GM12892 (cell line): ENCODE results near the gene IPO5.
"Not testable (repeated sequence)": the region's sequence is repeated elsewhere in the genome, so short reads cannot be mapped to it uniquely, and the experiment has no call there.

Experiments used
- DNase-seq: peaks from one replicate; pipeline ENCODE4 v3.0.0; 2011; ENCODE audit not compliant: insufficient read length
- FAIRE-seq: peaks from 2 replicates; lab custom pipeline; 2011; peaks lifted over from hg19 to GRCh38; lab: Jason Lieb, UNC
- POLR2A ChIP-seq: IDR thresholded peaks from 2 replicates; pipeline ENCODE4 v1.6.1; 2011; ENCODE audit warnings: low read depth, low read length, control low read depth
- POLR2AphosphoS5 ChIP-seq: IDR thresholded peaks from 2 replicates; pipeline ENCODE4 v1.6.1; 2011; ENCODE audit warnings: low read depth, low read length, control low read depth
- TAF1 ChIP-seq: IDR thresholded peaks from 2 replicates; pipeline ENCODE4 v1.6.1; 2011; ENCODE audit warnings: low read depth, mild to moderate bottlenecking, control low read depth, low read length, borderline replicate concordance

IPO5 gene

GRCh38 chr13:97933776-97934175, 19.7 kb upstream of the IPO5 start:
- TF ChIP-seq TAF1 (no peak), POLR2A (no peak), POLR2AphosphoS5 (no peak)
- FAIRE-seq, result no peak
- DNase-seq, result no peak

DNA sequence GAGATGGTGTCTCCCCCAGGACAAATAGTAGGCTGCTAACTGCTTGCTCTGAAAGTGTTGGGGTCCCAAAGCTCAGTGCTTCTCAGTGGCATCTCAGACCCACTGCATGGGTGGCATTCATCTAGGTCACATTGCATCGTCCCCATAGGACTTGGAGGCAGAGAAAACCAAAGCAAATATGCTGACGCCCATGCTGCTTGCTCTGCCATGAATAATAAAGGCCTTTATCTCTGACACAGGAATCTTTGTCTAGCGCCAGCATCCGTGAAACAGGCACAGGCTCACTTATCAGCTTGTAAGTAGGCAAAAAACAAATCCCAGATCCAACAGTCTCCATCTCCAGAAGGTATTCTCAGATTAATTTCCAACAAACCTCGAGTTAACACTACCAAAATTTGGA, 18.9 kb upstream of the IPO5 start:
- FAIRE-seq (no peak), DNase-seq (no peak)
- TF ChIP-seq POLR2A (no peak), POLR2AphosphoS5 (no peak), TAF1 (no peak)

- DNase-seq (no peak), FAIRE-seq (no peak)
- TF ChIP-seq TAF1 (no peak), POLR2A (no peak), POLR2AphosphoS5 (no peak)
These were observed 18.4 kb upstream of the IPO5 start for GRCh38 chr13:97935071-97935470.

GRCh38 chr13:97936036-97936435, 17.4 kb upstream of the IPO5 start:
- no peak for FAIRE-seq
- no peak for DNase-seq
- TF ChIP-seq POLR2A (no peak), POLR2AphosphoS5 (no peak), TAF1 (no peak)

DNA sequence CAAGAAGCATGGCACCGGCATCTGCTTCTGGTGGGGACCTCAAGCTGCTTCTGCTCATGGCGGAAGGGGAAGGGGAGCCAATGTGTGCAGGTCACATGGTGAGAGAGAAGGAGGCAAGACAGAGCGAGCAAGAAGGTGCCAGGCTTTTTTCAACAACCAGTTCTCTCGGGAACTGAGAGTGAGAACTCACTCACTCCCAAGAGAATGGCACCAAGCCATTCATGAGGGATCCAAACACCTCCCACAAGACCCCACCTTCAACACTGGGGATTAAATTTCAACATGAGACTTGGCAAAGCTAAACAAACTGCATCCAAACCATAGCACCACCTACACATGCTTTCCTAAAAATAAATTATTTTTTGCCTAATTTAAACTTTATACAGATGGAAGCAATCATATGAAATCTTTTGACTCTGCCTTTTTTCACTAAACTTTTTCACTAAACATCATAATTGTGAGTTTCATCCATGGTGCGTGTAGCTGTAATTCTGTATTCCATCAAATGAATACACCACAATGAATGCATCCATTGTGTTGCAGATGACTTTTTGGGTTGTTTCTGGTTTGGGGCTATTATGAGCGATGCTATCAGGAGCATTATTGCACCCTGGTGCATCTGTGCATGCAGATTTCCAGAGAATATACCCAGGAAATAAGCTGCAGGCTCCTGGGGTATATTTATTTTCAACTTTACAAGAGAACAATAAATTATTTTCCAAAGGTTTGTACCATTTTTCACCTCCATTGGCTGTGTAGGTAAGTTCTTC, 14.6 kb upstream of the IPO5 start:
- DNase-seq (no peak), FAIRE-seq (no peak)
- no peak for TF ChIP-seq POLR2A
- TF ChIP-seq POLR2AphosphoS5, result no peak
- no peak for TF ChIP-seq TAF1

GRCh38 chr13:97944396-97945029, 9.0 kb upstream of the IPO5 start:
- TF ChIP-seq POLR2AphosphoS5 (no peak), TAF1 (no peak), POLR2A (no peak)
- no peak for FAIRE-seq
- no peak for DNase-seq

GRCh38 chr13:97945342-97945741, 8.1 kb upstream of the IPO5 start:
- FAIRE-seq (no peak), DNase-seq (no peak)
- no peak for TF ChIP-seq POLR2AphosphoS5
- no peak for TF ChIP-seq POLR2A
- TF ChIP-seq TAF1, result no peak

- DNase-seq, result no peak
- no peak for FAIRE-seq
These were observed 7.6 kb upstream of the IPO5 start for GRCh38 chr13:97945792-97946419.

GRCh38 chr13:97946951-97947588, 6.4 kb upstream of the IPO5 start:
- TF ChIP-seq POLR2A (no peak), POLR2AphosphoS5 (no peak), TAF1 (no peak)
- FAIRE-seq, result no peak
- DNase-seq, result no peak

More at GRCh38 chr13:97945792-97946419, 7.6 kb upstream of the IPO5 start:
- TF ChIP-seq TAF1 (no peak), POLR2A (no peak), POLR2AphosphoS5 (no peak)

DNA sequence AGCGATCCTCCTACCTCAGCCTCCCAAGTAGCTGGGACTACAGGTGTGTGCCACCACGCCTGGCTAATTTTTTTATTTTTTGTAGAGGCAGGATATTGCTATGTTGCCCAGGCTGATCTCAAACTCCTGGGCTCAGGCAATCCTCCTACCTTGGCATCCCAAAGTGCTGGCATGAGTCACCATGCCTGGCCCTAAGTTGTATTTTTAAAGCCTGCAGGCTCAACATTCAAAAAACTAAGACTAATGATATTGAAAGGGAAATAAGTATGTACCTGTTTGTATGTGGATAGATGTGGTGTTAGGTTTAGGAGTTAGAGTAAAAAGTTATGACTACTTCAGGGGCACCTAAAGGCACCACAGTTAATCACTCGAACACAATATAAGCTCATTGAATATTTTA, 5.4 kb upstream of the IPO5 start:
- FAIRE-seq (no peak), DNase-seq (no peak)
- no peak for TF ChIP-seq TAF1
- no peak for TF ChIP-seq POLR2A
- no peak for TF ChIP-seq POLR2AphosphoS5

GRCh38 chr13:97949316-97949715, 4.2 kb upstream of the IPO5 start:
- not testable (repeated sequence) for DNase-seq, FAIRE-seq

- DNase-seq, result no peak
- TF ChIP-seq TAF1, result no peak
- no peak for TF ChIP-seq POLR2A
- TF ChIP-seq POLR2AphosphoS5, result no peak
- no peak for FAIRE-seq
These were observed 2.1 kb upstream of the IPO5 start for GRCh38 chr13:97951376-97951775.

- FAIRE-seq, DNase-seq: not testable (repeated sequence)
These were observed 644 bp upstream of the IPO5 start for GRCh38 chr13:97952831-97953230.

DNA sequence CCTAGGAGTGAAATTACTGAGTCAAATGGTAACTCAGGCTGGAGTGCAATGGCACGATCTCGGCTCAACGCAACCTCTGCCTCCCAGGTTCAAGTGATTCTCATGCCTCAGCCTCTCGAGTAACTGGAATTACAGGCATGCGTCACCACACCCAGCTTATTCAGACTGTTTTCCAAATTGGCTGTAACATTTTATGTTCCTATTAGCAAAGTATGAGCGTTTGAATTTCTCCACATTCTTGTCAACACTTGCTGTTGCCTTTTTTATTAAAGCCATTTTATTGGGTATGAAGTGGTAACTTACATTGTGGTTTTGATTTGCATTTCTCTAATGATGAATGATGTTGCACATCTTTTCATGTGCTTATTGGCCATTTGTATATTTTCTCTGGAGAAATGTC, 7.9 kb downstream of the IPO5 start:
- FAIRE-seq (no peak), DNase-seq (no peak)
- TF ChIP-seq TAF1, result no peak
